ENCODE measurements around the gene ANXA2R.
A peak's percentile ranks its signal among the peaks of the same experiment; 100 is the strongest.

DNA sequence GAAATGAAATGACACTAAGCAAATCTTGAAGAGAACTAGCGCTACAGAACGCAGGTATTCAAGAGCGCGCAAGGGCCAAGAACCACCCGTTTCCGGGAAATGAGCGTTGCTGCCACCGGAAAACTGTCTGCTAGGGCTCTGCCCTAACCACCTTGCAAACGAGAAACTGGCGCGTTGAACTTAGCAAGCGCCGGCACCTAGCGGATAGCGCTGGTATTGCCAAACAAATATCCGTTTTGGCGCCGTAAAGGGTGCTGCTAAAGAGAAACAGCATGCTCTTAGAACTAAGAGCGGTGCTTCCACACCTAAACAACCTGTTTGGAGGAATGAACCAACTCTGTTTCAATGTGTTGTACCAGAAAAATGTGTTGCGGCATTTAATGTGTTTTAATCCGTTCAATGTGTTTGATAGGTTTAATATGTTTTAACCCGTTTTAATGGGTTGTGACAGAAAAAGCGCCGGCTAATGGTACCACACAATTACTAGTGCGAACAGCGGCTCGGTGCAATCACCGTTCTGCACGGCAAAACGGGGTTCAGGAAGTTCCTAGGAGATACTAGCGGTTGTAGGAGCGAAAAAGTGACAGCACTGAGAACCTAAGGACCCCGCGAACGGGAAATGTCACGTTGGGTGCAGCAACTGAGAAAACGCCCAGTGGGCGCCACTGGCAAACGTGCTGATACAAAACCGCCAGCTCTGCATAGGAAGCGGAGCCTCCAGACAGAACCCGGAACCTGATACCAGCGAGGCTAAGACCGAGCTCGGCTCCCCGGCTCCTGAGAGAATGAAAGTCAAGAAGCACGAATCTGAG lies at the start of gene ANXA2R:
- TF ChIP-seq, protein P1, sequence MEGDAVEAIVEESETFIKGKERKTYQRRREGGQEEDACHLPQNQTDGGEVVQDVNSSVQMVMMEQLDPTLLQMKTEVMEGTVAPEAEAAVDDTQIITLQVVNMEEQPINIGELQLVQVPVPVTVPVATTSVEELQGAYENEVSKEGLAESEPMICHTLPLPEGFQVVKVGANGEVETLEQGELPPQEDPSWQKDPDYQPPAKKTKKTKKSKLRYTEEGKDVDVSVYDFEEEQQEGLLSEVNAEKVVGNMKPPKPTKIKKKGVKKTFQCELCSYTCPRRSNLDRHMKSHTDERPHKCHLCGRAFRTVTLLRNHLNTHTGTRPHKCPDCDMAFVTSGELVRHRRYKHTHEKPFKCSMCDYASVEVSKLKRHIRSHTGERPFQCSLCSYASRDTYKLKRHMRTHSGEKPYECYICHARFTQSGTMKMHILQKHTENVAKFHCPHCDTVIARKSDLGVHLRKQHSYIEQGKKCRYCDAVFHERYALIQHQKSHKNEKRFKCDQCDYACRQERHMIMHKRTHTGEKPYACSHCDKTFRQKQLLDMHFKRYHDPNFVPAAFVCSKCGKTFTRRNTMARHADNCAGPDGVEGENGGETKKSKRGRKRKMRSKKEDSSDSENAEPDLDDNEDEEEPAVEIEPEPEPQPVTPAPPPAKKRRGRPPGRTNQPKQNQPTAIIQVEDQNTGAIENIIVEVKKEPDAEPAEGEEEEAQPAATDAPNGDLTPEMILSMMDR (conservative IDR thresholded peaks at IDR 0.05; ENCODE audit: low read depth, low read length): peak; percentile 84
- TF ChIP-seq, protein P2, sequence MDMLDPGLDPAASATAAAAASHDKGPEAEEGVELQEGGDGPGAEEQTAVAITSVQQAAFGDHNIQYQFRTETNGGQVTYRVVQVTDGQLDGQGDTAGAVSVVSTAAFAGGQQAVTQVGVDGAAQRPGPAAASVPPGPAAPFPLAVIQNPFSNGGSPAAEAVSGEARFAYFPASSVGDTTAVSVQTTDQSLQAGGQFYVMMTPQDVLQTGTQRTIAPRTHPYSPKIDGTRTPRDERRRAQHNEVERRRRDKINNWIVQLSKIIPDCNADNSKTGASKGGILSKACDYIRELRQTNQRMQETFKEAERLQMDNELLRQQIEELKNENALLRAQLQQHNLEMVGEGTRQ (IDR thresholded peaks at IDR 0.05; ENCODE audit: low read depth, low read length): no peak
- TF ChIP-seq CEBPB (IDR thresholded peaks at IDR 0.05; ENCODE audit: low read depth, low read length): peak; percentile 63; the same call in 1 of the 2 replicates
- peak; percentile 76 for TF ChIP-seq RAD21 (IDR thresholded peaks at IDR 0.05; ENCODE audit: low read length)
